ENCODE results near the gene G6PC1.
"Not testable (repeated sequence)": the region's sequence is repeated elsewhere in the genome, so short reads cannot be mapped to it uniquely, and the experiment has no call there.

Gene G6PC1

DNA sequence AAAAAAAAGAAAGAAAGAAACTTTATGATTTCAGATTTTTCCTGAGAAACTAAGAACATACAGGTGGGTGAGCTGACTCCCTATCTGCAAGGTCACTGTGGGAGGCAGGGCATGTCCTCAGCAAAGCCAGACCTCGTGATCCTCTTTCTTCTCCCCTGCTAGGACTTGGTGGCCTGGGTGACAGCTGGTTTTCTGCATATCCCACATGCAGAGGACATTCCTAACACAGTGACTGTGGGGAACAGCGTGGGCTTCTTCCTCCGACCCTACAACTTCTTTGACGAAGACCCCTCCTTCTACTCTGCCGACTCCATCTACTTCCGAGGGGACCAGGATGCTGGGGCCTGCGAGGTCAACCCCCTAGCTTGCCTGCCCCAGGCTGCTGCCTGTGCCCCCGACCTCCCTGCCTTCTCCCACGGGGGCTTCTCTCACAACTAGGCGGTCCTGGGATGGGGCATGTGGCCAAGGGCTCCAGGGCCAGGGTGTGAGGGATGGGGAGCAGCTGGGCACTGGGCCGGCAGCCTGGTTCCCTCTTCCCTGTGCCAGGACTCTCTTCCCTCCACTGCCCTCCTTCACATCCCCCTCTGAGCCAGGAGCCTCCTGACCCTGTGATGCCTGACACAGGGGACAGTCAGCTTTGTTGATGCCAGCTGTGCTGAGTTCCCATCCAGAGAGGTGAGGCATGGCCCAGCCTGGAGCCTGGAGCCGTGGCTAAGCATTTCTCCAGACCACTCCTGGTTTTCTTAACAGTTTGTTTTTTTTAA lies 26.5 kb upstream of the G6PC1 start:
- DNase-seq = not testable (repeated sequence)

DNA sequence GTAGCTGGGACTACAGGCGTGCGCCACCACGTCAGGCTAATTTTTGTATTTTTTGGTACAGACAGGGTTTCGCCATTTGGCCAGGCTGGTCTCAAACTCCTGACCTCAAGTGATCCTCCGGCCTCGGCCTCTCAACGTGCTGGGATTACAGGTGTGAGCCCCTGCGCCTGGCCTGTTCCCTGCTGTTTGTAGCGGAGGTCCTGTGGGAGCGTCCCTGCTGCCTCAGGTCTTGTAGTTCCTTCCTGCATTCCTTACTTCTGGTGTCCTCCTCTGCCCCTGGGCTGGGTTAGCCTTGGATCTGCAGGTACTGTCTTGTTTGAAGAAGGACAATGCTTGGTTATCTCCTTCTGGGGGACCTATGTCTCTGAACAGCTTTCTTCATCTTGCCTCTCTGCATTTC lies 23.6 kb upstream of the G6PC1 start:
- DNase-seq = no peak

DNA sequence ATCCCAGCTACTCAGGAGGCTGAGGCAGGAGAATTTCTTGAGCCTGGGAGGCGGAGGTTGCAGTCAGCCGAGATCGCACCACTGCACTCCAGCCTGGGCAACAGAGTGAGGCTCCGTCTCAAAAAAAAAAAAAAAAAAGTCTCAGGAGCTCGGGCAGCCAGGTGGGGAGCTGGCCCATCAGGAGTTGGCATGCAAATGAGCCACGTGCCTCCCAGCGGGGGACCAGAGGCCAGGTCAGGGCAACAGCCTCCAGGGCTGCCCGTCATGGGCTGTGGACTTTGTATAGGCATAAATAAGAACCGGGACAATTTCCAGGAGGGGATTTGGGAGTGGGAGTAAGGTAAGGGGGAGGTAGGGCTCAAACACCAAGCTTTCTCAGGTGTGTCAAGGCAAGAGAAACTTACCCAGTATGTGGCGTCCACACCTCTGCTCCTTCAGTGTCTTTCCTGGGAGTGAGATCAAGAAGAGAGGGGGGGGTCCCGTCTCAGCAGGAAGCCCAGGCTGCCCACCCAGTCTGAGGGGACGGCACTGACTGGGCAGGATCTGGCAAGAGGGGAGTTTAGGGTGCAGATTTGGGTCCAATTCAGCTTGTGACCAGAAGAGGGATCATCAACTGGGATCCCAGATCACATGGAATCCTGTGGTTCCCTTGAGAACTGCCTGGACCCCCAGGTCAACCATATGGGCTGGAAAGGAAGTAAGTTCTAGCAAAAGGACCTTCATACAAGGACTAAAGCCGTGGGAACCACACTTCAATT lies 22.3 kb upstream of the G6PC1 start:
- no peak for DNase-seq

DNA sequence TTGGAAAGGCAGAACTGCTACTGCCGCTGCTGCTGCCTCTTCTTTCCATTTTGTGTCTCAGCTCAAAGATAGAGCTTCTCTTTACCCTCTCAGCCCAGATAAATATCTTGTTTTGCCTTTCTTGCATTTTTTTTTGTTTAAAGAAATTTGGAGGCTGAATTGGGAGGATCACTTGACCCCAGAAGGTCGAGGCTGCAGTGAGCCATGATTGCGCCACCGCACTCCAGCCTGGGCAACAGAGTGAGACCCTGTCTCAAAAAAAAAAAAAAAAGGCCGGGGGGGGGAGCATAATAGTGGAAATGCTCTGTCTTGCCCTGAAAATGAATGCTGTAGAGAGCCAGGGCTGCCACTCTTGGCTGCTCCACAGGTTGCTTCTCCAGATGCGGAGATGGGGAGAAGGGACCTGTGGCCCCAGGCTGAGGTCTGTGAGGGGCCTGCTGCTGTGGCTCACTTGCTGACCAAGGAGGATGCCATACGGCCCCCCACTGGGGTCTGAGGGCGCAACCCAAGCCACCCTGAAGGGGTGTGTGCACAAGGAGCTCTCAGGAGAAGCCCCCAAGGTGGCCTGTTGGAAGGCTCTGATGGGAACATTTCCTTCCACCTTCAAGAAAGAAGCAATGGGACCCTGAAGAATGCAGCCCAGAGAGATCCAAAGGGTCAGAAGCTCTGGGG lies 21.5 kb upstream of the G6PC1 start:
- no peak for DNase-seq

DNA sequence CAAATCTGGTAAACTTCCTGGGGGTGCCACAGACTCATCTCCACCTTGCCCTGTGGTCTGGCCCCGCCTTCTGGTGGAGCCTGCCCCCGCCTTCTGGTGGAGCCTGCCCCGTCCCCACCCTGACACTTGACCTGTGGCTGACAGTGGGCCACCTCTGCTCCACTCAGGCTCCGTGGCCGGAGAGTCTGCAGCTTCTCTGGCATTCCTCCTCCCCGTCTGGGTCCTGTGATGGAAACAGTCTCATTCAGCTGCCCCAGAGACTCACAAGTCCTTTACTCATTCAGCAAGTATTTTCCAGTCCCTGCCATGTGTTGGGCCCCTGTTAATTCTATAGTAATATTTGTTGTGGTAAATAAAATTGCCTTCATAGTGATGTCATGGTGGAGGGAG lies 21.0 kb upstream of the G6PC1 start:
- no peak for DNase-seq

DNA sequence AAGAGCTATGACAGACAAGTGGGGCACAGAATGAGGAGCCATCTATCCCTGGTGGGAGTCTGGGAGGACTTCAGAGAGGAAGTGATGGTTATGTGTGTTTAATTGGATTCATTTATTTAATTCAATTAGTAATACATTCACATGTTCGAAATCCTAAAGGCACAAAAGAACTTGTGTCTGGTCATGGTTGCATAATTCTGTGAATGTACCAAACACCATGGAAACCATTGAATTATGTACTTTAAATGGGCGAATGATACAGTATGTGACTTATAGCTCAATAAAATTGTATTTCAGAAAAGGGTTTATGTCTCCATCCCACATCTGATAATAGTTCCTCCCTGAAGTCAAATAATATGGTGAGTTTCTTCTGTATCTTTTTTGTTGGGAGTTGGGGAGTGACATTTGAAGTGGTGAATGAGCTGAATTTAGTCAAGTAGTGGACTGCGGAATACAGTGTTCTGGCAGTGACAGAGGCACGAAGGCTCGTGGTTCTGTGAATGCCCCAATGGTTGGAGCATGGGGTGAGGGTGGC lies 19.8 kb upstream of the G6PC1 start:
- no peak for DNase-seq

DNA sequence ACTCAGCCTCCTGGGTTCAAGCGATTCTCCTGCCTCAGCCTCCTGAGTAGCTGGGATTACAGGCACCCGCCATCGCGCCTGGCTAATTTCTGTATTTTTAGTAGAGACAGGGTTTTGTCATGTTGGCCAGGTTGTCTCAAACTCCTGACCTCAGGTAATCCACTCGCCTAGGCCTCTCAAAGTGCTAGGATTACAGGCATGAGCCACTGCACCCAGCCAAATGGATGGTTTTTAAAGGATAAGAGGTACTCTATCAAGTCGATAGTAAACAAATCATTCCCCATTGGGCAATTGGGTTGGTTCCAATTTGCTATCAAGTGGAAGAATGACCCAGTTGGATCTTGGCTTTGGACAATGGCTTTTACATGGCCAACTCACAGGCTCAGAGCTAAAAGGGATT lies 18.9 kb upstream of the G6PC1 start:
- not testable (repeated sequence) for DNase-seq

DNA sequence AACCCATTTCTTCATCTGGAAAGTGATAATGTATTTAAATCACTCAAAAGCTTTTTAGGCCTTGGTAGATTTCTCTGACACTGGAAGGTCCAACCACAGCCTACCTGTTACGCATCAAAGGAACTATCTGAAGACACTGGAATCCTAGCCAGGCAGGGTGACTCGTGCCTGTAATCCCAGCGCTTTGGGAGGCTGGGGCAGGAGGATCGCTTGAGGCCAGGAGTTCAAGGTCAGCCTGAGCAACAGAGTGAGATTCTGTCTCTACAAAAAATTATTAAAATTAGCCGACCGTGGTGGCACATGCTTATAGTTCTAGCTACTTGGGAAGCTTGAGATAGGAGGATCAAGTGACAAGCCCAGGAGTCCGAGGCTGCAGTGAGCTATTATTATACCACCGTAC lies 18.4 kb upstream of the G6PC1 start:
- no peak for DNase-seq

DNA sequence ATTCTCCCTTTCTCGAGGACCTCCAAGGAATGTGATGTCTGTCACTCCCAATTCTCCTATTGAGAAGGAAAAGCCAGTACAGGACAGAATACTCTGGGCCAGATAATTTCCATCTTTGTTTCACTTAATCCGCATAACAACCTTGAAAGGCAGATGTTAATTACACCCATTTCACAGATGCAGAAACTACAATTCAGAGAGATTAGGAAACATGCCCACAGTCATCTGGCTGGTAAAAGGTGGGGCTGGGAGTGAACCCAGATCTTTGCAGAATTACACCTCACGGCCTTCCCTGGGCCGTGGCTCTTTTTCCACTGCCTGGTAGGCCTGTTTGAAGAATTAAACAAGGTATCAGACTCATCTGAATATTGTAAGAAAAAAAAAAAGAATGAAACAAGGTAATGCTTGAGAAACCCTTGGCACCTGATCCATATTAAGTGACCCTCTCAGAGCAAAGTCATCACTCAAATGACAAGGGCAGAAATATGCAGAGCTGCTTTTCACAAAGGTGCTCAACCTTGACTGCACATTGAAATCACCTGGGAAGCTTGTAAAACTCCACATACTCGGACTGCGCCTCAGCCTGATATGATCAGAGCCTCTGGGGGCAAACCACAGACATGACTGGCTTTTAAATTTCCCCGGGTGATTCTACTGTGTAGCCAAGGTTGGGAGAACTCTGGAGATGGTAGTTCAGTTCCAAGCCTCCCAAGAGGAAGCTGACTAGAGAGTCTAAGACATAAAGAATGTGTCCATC lies 16.6 kb upstream of the G6PC1 start:
- no peak for DNase-seq

DNA sequence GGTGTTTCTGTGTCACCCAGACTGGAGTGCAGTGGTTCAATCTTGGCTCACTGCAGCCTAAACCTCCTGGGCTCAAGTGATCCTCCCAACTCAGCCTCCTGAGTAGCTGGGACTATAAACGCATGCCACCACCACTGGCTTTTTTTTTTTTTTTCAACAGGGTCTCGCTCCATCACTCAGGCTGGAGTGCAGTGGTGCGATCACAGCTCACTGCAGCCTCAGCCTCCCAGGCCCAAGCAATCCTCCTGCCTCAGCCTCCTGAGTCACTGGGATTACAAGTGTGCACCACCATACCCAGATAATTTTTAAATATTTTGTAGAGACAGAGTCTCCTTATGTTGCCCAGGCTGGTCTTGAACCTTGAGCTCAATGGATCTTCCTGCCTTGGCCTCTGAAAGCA lies 14.8 kb upstream of the G6PC1 start:
- DNase-seq = not testable (repeated sequence)

DNA sequence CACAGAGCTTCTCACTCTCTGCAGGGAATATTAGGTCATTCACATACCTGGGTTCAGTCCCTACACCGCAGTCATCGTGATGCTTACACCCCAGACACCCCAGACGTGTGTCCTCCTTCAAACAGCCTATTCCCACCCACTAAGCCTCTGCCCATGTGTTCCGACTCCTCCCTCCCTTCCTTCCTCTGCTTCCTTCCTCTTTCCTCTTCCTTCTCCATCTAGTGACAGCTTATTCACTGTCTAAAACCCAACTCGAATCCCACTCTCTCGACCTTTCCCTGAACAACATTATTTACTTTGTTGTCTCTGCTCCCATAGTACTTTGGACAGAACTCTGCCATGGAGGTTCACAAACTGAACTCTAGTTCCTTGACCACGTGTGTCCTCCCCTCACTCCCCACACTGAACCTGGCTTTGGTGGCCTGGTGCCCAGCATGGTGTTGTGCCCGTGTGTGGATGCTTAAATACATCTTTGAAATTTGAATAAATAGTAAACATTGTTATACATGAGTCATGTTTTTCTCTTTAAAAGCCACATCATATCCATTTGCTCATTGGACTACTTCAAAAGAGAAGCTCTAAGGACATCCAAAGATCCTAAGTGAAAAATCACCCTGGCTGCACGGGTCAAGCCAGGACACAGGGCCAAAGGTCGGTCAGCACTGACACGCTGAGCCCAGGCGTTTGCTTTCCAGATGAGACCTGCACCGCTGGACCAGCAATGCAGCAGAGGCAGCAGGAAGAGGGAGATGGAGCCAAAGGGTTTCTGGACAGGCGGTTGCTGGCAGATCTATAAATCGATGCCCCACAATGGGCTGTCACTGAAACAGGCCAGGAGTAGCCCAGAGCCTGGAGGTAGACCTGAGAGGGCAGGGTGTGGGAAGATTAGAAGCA lies 14.1 kb upstream of the G6PC1 start:
- peak; percentile 74 to 80 for DNase-seq

DNA sequence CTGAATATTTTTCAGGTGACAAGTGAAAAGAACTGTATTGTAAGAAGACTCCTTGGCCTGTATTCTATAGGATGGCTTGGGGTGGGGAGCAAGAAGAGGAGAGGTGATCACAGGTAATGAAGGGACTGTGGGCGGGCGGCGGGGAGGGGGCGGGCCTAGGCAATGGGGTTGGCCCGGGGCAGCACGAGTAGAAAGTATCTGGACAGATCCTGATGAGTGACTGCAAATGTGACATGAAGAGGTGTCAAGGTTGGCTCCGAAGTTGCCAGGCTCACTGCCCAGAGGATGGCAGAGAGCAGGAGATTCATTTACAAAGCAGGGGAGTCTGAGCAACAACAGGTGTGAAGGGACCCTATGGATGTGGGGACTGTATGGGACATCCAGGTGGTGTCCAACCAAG lies 10.8 kb upstream of the G6PC1 start:
- DNase-seq = no peak

DNA sequence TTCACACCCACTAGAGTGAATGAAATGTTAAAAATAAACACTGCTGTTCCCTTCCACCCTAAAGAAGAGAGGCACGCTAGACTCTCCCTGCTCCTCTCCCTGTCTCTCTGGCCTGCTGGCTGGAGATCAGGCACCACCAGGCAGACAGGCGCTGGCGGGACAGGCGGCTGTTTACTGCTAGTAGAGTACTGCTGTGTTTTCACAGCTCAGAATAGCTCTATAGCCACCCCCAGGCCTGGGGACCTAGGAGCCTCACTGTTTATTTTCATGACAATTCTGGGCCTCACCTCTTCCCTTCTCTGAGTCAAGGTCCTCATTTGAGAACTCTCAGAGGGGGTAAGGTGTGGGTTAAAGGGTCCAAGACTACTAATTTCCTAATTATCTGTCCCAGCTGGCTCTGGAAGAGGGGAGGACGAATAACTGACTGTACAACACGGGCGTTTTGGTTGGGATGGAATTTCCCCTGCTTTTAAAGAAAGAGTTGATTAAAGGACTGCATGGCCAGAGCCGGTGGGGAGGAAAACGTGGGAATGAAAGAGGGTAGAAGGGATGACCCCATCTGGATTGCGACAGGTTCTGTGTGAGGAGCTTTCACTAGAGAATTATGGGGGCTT lies 9.0 kb upstream of the G6PC1 start:
- no peak for DNase-seq

DNA sequence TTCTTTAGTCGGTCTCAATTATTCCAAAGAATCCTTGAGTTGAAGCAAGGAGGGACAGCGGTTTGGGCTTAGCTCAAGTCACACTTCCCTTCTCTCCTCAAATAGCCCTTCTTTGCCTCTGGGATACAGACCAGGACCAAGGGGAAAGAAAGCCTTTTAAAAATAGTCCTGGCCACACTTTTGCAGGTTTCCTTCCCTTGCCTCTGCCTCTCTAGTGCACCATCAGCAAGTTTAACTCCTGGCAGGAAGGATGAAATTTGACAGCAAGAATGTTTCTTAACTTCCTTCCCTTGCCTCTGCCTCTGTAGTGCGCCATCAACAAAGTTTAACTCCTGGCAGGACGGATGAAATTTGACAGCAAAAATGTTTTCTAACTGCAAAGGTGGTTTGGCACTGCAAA lies 7.2 kb upstream of the G6PC1 start:
- peak; percentile 78 to 81 for DNase-seq

DNA sequence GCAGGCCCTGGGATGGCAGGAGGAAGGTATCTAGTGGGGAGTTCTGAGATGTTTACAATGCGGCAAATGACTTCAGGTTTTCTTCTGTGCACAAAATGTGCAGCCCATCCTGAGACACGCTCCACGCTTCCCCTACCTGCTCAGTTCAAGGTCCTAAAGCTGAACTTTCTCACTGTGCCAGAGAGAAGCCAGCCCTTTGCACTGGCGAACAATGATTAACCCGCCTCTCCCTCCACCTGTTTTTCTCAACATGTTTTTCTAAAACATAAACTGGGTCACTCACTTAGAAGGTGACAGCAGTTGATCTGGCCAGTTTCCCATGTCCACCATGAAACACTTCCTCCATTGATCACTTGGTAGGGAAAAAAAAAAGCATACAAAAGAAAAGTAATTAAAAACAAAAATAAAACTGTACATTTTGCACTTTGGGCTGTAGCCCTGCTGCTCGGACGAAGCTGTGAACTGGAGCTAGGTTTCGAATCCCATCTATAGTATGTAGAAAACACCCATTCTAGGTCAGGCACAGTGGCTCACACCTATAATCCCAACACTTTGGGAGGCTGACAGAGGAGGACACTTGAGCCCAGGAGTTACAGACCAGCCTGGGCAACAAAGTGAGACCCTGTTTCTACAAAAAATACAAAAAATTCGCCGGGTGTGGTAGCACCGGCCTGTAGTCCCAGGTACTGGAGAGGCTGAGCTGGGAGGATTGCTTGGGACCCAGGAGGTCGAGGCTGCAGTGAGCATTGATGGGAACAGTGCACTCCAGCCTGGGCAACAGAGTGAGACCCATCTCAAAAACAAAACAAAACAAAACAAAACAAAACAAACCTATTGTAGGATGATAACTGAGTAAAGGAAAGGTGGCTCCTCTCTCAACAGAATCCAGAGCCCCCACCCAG lies 6.1 kb upstream of the G6PC1 start:
- DNase-seq = no peak

DNA sequence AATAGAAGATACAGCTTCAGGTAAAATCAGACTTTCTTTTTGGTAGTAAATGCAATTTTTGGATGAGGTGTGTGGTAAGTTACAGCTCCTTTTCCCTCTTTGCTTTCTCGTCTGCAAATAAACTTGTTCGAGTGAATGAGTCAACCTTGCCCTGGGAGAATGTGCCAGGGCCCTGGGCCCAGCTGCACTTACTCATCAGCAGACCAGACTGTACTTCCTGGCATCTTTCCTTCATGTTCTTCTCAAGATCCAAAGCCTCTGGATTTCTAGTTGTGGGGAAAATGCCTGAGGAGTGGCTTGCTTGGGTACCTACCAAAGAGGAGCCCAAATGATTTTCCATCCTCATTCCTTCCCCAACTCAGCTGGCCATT lies 5.4 kb upstream of the G6PC1 start:
- DNase-seq = peak; percentile 17 to 26

DNA sequence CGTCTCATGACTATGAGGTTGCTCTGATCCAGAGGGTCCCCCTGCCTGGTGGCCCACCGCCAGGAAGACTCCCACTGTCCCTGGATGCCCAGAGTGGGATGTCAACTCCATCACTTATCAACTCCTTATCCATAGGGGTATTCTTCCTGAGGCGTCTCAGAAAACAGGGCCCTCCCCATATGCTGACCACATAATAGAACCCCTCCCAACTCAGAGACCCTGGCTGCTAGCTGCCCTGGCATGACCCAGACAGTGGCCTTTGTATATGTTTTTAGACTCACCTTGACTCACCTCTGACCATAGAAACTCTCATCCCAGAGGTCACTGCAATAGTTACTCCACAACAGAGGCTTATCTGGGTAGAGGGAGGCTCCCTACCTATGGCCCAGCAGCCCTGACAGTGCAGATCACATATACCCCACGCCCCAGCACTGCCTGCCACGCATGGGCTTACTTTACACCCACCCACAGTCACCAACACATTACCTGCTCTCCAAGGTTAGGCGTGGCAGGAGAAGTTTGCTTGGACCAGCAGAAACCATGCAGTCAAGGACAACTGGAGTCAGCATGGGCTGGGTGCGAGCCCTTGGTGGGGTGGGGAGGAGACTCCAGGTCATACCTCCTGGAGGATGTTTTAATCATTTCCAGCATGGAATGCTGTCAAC lies 2.3 kb upstream of the G6PC1 start:
- DNase-seq = no peak

DNA sequence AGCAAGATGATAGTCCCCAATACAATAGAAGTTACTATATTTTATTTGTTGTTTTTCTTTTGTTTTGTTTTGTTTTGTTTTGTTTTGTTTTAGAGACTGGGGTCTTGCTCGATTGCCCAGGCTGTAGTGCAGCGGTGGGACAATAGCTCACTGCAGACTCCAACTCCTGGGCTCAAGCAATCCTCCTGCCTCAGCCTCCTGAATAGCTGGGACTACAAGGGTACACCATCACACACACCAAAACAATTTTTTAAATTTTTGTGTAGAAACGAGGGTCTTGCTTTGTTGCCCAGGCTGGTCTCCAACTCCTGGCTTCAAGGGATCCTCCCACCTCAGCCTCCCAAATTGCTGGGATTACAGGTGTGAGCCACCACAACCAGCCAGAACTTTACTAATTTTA lies 618 bp upstream of the G6PC1 start:
- DNase-seq = not testable (repeated sequence)

DNA sequence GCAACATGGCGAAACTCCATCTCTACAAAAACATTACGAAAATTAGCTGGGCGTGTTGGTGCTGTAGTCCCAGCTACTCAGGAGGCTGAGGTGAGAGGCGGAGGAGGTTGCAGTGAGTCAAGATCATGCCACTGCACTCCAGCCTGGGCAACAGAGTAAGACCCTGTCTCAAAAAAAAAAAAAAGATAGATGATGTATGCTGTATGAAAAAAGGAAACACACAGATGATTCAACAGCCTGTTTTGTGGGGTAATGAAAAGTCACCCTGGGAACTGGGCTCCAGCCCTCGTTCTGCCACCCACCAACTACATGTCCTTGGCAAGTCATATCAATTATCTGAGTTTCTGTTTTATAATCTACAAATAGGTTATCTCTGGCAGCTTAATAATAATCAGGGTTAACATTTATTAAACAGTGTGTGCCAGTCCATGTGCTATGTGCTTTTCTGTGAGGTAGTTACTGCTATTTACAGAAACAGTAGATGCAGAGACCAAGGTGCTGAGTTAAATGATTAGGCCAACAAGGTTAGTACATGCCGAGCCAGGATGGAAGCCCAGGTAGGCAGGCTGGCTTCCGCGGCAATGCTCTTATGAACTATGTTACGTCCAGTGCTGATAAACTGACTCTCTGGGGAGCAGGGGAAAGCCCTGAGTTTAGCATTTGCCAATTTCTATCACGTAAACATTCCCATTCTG lies 1.1 kb downstream of the G6PC1 start:
- DNase-seq = no peak
